ENCODE measurements around the gene ARHGAP24. TPM values are rescaled to one million over a fixed set of nuclear protein-coding genes. Genes with fewer than 3 reads are reported as not detected.

The ARHGAP24 gene
- total and polyA plus RNA-seq, 4 donors, result 1.8 to 15.2 (median 3.3) TPM

GRCh38 chr4:85938902-85939301 lies 464.0 kb downstream of the ARHGAP24 start:
- H3K36me3 ChIP-seq (ENCODE audit: control insufficient read depth in 4 of 4, insufficient read depth in 3 of 4, low read depth in 1 of 4, low read length in 3 of 4), result no peaks in the 10 kb centered on the region
- peak overlapping the region in 1 of 2 donors; percentile 69 for H3K27ac ChIP-seq (ENCODE audit: low read depth in 1 of 2, low read length in 2 of 2)
- no peaks in the 10 kb centered on the region for H3K27me3 ChIP-seq (ENCODE audit: control insufficient read depth in 4 of 4, insufficient read depth in 4 of 4, low read length in 3 of 4)
- peak overlapping the region in 1 of 3 donors; percentile 30 for H3K4me3 ChIP-seq (ENCODE audit: low read depth in 1 of 3, low read length in 3 of 3)
- WGBS, result 93% methylated on average over 2 of the region's 2 CpGs
- H3K9me3 ChIP-seq (ENCODE audit: control insufficient read depth in 4 of 4, low read length in 3 of 4), result no peaks in the 10 kb centered on the region
- H3K4me1 ChIP-seq (ENCODE audit: control insufficient read depth in 4 of 4, insufficient read depth in 4 of 4, low read length in 3 of 4), result peaks cover 9 to 34% (median 23%) of the 10 kb centered on the region in 4 donors
- H3K9ac ChIP-seq (ENCODE audit: low read depth in 1 of 2, low read length in 2 of 2), result no peak overlapping the region
- DNase-seq (ENCODE audit: low spot score), result no peak
- TF ChIP-seq MAX (IDR thresholded peaks at IDR 0.05), result no peak
- TF ChIP-seq RAD21 (IDR thresholded peaks at IDR 0.05), result no peak
- TF ChIP-seq HNF4G (IDR thresholded peaks at IDR 0.05), result no peak
- no peak for TF ChIP-seq EGR1 (IDR thresholded peaks at IDR 0.05; ENCODE audit: low read depth in 2 of 2)
- no peak for TF ChIP-seq HNF4A (conservative IDR thresholded peaks at IDR 0.05)
- TF ChIP-seq JUND (IDR thresholded peaks at IDR 0.05), result no peak

GRCh38 chr4:85939595-85939994 lies 464.6 kb downstream of the ARHGAP24 start:
- Histone ChIP-seq H3K27ac (ENCODE audit: low read depth in 1 of 2, low read length in 2 of 2) (peak overlapping the region; percentile 63 to 69), H3K9me3 (ENCODE audit: control insufficient read depth in 4 of 4, low read length in 3 of 4) (no peaks in the 10 kb centered on the region), H3K9ac (ENCODE audit: low read depth in 1 of 2, low read length in 2 of 2) (peak overlapping the region; percentile 86), H3K36me3 (ENCODE audit: control insufficient read depth in 4 of 4, insufficient read depth in 3 of 4, low read depth in 1 of 4, low read length in 3 of 4) (no peaks in the 10 kb centered on the region), H3K4me1 (ENCODE audit: control insufficient read depth in 4 of 4, insufficient read depth in 4 of 4, low read length in 3 of 4) (peaks cover 9 to 34% (median 23%) of the 10 kb centered on the region in 4 donors), H3K27me3 (ENCODE audit: control insufficient read depth in 4 of 4, insufficient read depth in 4 of 4, low read length in 3 of 4) (no peaks in the 10 kb centered on the region), H3K4me3 (ENCODE audit: low read depth in 1 of 3, low read length in 3 of 3) (peak overlapping the region; percentile 50 to 66 (median 54))
- WGBS, result 39% methylated on average over 6 of the region's 6 CpGs
- no peak for DNase-seq (ENCODE audit: low spot score)
- TF ChIP-seq HNF4G (IDR thresholded peaks at IDR 0.05) (no peak), HNF4A (conservative IDR thresholded peaks at IDR 0.05) (no peak), JUND (IDR thresholded peaks at IDR 0.05) (no peak), NR2F2 (IDR thresholded peaks at IDR 0.05) (no peak), MAX (IDR thresholded peaks at IDR 0.05) (no peak), FOXA1 (IDR thresholded peaks at IDR 0.05) (no peak), REST (IDR thresholded peaks at IDR 0.05) (no peak), ZBTB33 (IDR thresholded peaks at IDR 0.05) (no peak), RXRA (IDR thresholded peaks at IDR 0.05) (no peak), TAF1 (conservative IDR thresholded peaks at IDR 0.05) (no peak), SP1 (IDR thresholded peaks at IDR 0.05) (no peak), YY1 (IDR thresholded peaks at IDR 0.05) (no peak), FOXA2 (IDR thresholded peaks at IDR 0.05) (no peak)
- TF ChIP-seq, protein P1, sequence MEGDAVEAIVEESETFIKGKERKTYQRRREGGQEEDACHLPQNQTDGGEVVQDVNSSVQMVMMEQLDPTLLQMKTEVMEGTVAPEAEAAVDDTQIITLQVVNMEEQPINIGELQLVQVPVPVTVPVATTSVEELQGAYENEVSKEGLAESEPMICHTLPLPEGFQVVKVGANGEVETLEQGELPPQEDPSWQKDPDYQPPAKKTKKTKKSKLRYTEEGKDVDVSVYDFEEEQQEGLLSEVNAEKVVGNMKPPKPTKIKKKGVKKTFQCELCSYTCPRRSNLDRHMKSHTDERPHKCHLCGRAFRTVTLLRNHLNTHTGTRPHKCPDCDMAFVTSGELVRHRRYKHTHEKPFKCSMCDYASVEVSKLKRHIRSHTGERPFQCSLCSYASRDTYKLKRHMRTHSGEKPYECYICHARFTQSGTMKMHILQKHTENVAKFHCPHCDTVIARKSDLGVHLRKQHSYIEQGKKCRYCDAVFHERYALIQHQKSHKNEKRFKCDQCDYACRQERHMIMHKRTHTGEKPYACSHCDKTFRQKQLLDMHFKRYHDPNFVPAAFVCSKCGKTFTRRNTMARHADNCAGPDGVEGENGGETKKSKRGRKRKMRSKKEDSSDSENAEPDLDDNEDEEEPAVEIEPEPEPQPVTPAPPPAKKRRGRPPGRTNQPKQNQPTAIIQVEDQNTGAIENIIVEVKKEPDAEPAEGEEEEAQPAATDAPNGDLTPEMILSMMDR (IDR thresholded peaks at IDR 0.05; ENCODE audit: low read depth, low read length, missing input control), result no peak

All from liver (tissue), 9 donors.